Measurements from ENCODE around the gene DEPP1.

DEPP1 gene

GRCh38 chr10:44955413-44956070, 23.1 kb downstream of the DEPP1 start:
- no peak overlapping the region for H3K9ac ChIP-seq
- H3K36me3 ChIP-seq (ENCODE audit: control insufficient read depth, insufficient read depth, low read length): no peaks in the 10 kb centered on the region
- TF ChIP-seq CTCF (IDR thresholded peaks at IDR 0.05): no peak
- H3K4me1 ChIP-seq: peaks cover 15% of the 10 kb centered on the region
- H3K9me3 ChIP-seq (ENCODE audit: control insufficient read depth, low read length): no peaks in the 10 kb centered on the region
- H3K79me2 ChIP-seq: peaks cover 5% of the 10 kb centered on the region
- H3K4me2 ChIP-seq (ENCODE audit: low read length): no peak overlapping the region
- no peak overlapping the region for H3K27ac ChIP-seq
- no peaks in the 10 kb centered on the region for H3K27me3 ChIP-seq (ENCODE audit: control insufficient read depth, insufficient read depth, low read length)
- no peak overlapping the region for H3K4me3 ChIP-seq (ENCODE audit: low read depth, low read length)
- H2AFZ ChIP-seq: no peak overlapping the region

GRCh38 chr10:44954962-44955361, 23.6 kb downstream of the DEPP1 start:
- H3K9me3 ChIP-seq (ENCODE audit: control insufficient read depth, low read length): no peaks in the 10 kb centered on the region

GRCh38 chr10:44954042-44954441, 24.6 kb downstream of the DEPP1 start:
- Histone ChIP-seq H3K27ac (no peak overlapping the region), H2AFZ (no peak overlapping the region), H3K36me3 (ENCODE audit: control insufficient read depth, insufficient read depth, low read length) (no peaks in the 10 kb centered on the region), H3K9me3 (ENCODE audit: control insufficient read depth, low read length) (no peaks in the 10 kb centered on the region), H3K27me3 (ENCODE audit: control insufficient read depth, insufficient read depth, low read length) (no peaks in the 10 kb centered on the region), H3K4me1 (peaks cover 7% of the 10 kb centered on the region), H3K9ac (no peak overlapping the region), H3K4me2 (ENCODE audit: low read length) (no peak overlapping the region), H3K4me3 (ENCODE audit: low read depth, low read length) (no peak overlapping the region), H3K79me2 (no peaks in the 10 kb centered on the region)
- no peak for TF ChIP-seq CTCF (IDR thresholded peaks at IDR 0.05)

More at GRCh38 chr10:44954962-44955361, 23.6 kb downstream of the DEPP1 start:
- Histone ChIP-seq H3K27ac (no peak overlapping the region), H3K79me2 (no peaks in the 10 kb centered on the region), H3K27me3 (ENCODE audit: control insufficient read depth, insufficient read depth, low read length) (no peaks in the 10 kb centered on the region), H3K4me1 (peaks cover 9% of the 10 kb centered on the region), H3K36me3 (ENCODE audit: control insufficient read depth, insufficient read depth, low read length) (no peaks in the 10 kb centered on the region), H2AFZ (no peak overlapping the region), H3K9ac (no peak overlapping the region), H3K4me3 (ENCODE audit: low read depth, low read length) (no peak overlapping the region), H3K4me2 (ENCODE audit: low read length) (no peak overlapping the region)
- no peak for TF ChIP-seq CTCF (IDR thresholded peaks at IDR 0.05)

- no peak overlapping the region for H3K27ac ChIP-seq
- no peak overlapping the region for H3K4me3 ChIP-seq (ENCODE audit: low read depth, low read length)
- no peak overlapping the region for H3K4me2 ChIP-seq (ENCODE audit: low read length)
- H3K79me2 ChIP-seq: no peaks in the 10 kb centered on the region
- TF ChIP-seq CTCF (IDR thresholded peaks at IDR 0.05): no peak
- no peaks in the 10 kb centered on the region for H3K9me3 ChIP-seq (ENCODE audit: control insufficient read depth, low read length)
- no peak overlapping the region for H3K9ac ChIP-seq
- H2AFZ ChIP-seq: no peak overlapping the region
- H3K27me3 ChIP-seq (ENCODE audit: control insufficient read depth, insufficient read depth, low read length): no peaks in the 10 kb centered on the region
- no peaks in the 10 kb centered on the region for H3K36me3 ChIP-seq (ENCODE audit: control insufficient read depth, insufficient read depth, low read length)
- no peaks in the 10 kb centered on the region for H3K4me1 ChIP-seq
Observed at GRCh38 chr10:44952779-44953231, 25.8 kb downstream of the DEPP1 start.
